ENCODE data around the gene BSN. TPM values are rescaled to one million over a fixed set of nuclear protein-coding genes. Genes with fewer than 3 reads are reported as not detected.

Gene BSN
- total RNA-seq, 1 donor from 2014 or later, result 0.85 TPM

- TF ChIP-seq CTCF (IDR thresholded peaks at IDR 0.05), result no peak
- no peak overlapping the region for H3K27ac ChIP-seq
- H3K36me3 ChIP-seq, result no peaks in the 10 kb centered on the region
- H3K4me3 ChIP-seq, result no peak overlapping the region
- no peak for DNase-seq (ENCODE audit: low spot score in 2 of 2)
- no peaks in the 10 kb centered on the region for H3K27me3 ChIP-seq
- H3K4me1 ChIP-seq, result peaks cover 5 to 8% of the 10 kb centered on the region in 2 donors
- no peaks in the 10 kb centered on the region for H3K9me3 ChIP-seq
- intact Hi-C loops (cut with DNase I), result no loop called here
Measured at GRCh38 chr3:49642708-49643145, 88.5 kb downstream of the BSN start.

GRCh38 chr3:49644684-49645083 is 90.4 kb downstream of the BSN start:
- H3K9me3 ChIP-seq, result no peaks in the 10 kb centered on the region
- H3K27me3 ChIP-seq, result no peaks in the 10 kb centered on the region
- no peak for TF ChIP-seq CTCF (IDR thresholded peaks at IDR 0.05)
- peaks cover 2 to 4% of the 10 kb centered on the region in 2 donors for H3K4me1 ChIP-seq
- intact Hi-C loops (cut with DNase I), result no loop called here
- H3K4me3 ChIP-seq, result no peak overlapping the region
- no peak overlapping the region for H3K27ac ChIP-seq
- no peaks in the 10 kb centered on the region for H3K36me3 ChIP-seq
- DNase-seq (ENCODE audit: low spot score in 2 of 2), result no peak

- Histone ChIP-seq H3K27me3 (no peaks in the 10 kb centered on the region), H3K36me3 (no peaks in the 10 kb centered on the region), H3K9me3 (no peaks in the 10 kb centered on the region), H3K27ac (no peak overlapping the region), H3K4me3 (no peak overlapping the region), H3K4me1 (peaks cover 2 to 4% of the 10 kb centered on the region in 2 donors)
- no peak for TF ChIP-seq CTCF (IDR thresholded peaks at IDR 0.05)
- no peak for DNase-seq (ENCODE audit: low spot score in 2 of 2)
- intact Hi-C loops (cut with DNase I), result no loop called here
Measured at GRCh38 chr3:49646236-49646635, 92.0 kb downstream of the BSN start.

GRCh38 chr3:49647741-49648140 is 93.5 kb downstream of the BSN start:
- intact Hi-C loops (cut with DNase I), result no loop called here
- Histone ChIP-seq H3K27me3 (no peaks in the 10 kb centered on the region), H3K9me3 (no peaks in the 10 kb centered on the region), H3K4me3 (no peak overlapping the region), H3K36me3 (no peaks in the 10 kb centered on the region), H3K4me1 (peaks cover 2 to 4% of the 10 kb centered on the region in 2 donors), H3K27ac (no peak overlapping the region)
- DNase-seq (ENCODE audit: low spot score in 2 of 2), result no peak
- no peak for TF ChIP-seq CTCF (IDR thresholded peaks at IDR 0.05)

- intact Hi-C loops (cut with DNase I), result no loop called here
- H3K27ac ChIP-seq, result no peak overlapping the region
- no peaks in the 10 kb centered on the region for H3K27me3 ChIP-seq
- no peaks in the 10 kb centered on the region for H3K36me3 ChIP-seq
- peaks cover 2 to 4% of the 10 kb centered on the region in 2 donors for H3K4me1 ChIP-seq
- H3K9me3 ChIP-seq, result no peaks in the 10 kb centered on the region
- H3K4me3 ChIP-seq, result no peak overlapping the region
- no peak for DNase-seq (ENCODE audit: low spot score in 2 of 2)
- no peak for TF ChIP-seq CTCF (IDR thresholded peaks at IDR 0.05)
Measured at GRCh38 chr3:49648354-49649019, 94.2 kb downstream of the BSN start.

All from ascending aorta (tissue), 2 donors.